Lower leg skin (tissue), 3 donors: Measurements from ENCODE around the gene NFYC.

Source experiments
- CTCF ChIP-seq, 3 donors: fragments of 450-650 bp; IDR thresholded peaks; one replicate each; pipeline ENCODE4 v1.5.1; 2016; ENCODE audit warnings: antibody characterized with exemption in 3 of 3, mild to moderate bottlenecking in 3 of 3, moderate library complexity in 2 of 3
- POLR2A ChIP-seq, 2 donors: fragments of 450-650 bp; IDR thresholded peaks; one replicate each; pipeline ENCODE4 v1.6.1; 2016 to 2017; ENCODE audit warnings: antibody characterized with exemption in 2 of 2, mild to moderate bottlenecking in 1 of 2, moderate library complexity in 1 of 2

GRCh38 chr1:40819101-40819500 lies 127.6 kb downstream of the NFYC start:
- TF ChIP-seq CTCF (IDR thresholded peaks at IDR 0.05) = no peak
- no peak for TF ChIP-seq POLR2A (IDR thresholded peaks at IDR 0.05)
